ENCODE measurements around the gene RNU6-7. TPM values are rescaled to one million over a fixed set of nuclear protein-coding genes. Genes with fewer than 3 reads are reported as not detected.

RNU6-7 gene
- total RNA-seq, 1 experiment from 2014 or later: not detected

- Histone ChIP-seq H3K9me3 (no peaks in the 10 kb centered on the region), H3K4me3 (peak overlapping the region; percentile 44), H3K27me3 (no peaks in the 10 kb centered on the region), H3K36me3 (no peaks in the 10 kb centered on the region)
- peak; percentile 46 for DNase-seq
Measured at GRCh38 chr14:32201193-32201815, 541 bp upstream of the RNU6-7 start.

DNA sequence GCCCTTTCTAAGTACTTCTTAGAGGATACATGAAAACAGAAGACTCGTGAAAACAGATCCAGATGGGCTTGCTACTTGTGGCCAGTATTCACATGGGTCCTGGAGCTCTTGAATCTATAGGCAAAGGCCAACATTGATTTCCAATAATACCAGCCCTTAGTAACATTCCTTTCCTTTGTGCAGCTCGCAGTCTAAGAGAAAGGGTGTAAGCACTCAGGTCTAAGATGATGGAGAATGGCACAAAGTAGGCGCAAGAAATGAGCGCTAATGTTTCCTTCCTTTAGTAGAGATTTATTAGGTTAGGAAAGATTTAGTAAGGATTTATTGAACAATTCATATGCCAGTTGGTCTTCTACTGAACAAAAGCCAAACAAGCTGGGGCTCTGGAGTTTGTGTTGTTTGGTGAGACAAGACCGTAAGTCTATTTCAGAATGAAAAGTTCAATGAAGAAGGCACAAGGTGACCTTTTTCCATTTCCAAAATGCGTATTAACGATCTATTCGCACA lies 699 bp downstream of the RNU6-7 start:
- no peaks in the 10 kb centered on the region for H3K27me3 ChIP-seq
- H3K9me3 ChIP-seq: no peaks in the 10 kb centered on the region
- no peak for DNase-seq
- H3K36me3 ChIP-seq: no peaks in the 10 kb centered on the region
- H3K4me3 ChIP-seq: no peak overlapping the region

GRCh38 chr14:32202998-32203882 lies 1.4 kb downstream of the RNU6-7 start, which contains the start of gene RNU6-8:
Gene RNU6-8 (minus strand): TSS chr14:32203269.
- DNase-seq: no peak
- Histone ChIP-seq H3K9me3 (no peaks in the 10 kb centered on the region), H3K4me3 (no peak within 1 kb of the TSS), H3K36me3 (no peaks in the 10 kb centered on the region), H3K27me3 (no peaks in the 10 kb centered on the region)

- Histone ChIP-seq H3K4me3 (no peak overlapping the region), H3K36me3 (no peaks in the 10 kb centered on the region), H3K9me3 (no peaks in the 10 kb centered on the region), H3K27me3 (no peaks in the 10 kb centered on the region)
- DNase-seq: no peak
Measured at GRCh38 chr14:32203928-32204357, 2.1 kb downstream of the RNU6-7 start.

DNA sequence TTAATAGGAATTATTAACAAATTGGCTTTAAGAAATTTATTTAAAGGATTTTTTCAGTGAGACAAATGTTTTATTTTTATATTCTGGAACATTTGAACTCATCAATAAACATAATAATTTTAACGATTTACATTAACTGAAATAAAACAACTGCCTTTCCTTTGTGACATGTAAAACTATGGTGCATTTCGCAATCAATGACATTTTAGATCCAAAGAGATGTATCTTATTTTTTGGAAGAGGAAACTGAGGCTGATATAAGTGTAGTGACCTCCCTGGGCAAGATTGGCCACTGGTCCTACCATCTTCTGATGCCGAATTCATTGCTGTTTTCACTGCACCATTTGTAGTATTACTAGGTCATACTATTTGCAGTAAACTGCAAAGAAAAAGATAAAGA lies 3.7 kb downstream of the RNU6-7 start:
- Histone ChIP-seq H3K27me3 (no peaks in the 10 kb centered on the region), H3K36me3 (no peaks in the 10 kb centered on the region), H3K4me3 (no peak overlapping the region), H3K9me3 (no peaks in the 10 kb centered on the region)
- DNase-seq: no peak

DNA sequence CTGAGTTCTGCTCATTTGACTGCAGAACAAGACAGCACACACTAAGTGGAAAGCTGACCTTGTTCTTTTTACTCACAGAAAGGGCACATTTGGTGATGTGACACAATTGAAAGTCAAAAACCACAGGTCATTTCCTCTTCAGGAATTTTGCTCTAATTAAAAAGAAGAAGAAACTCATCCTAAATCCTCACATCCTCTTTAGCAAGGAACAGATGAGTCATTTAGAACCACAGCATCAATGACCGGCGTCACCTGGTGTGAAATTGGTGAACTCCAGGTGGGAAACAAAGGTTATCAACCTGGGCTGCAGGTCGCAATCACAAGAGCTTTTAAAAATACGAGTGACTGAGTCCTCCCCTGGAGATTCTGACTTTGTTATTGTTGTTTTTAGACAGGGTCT lies 4.1 kb downstream of the RNU6-7 start:
- DNase-seq: no peak
- Histone ChIP-seq H3K9me3 (no peaks in the 10 kb centered on the region), H3K27me3 (no peaks in the 10 kb centered on the region), H3K36me3 (no peaks in the 10 kb centered on the region), H3K4me3 (no peak overlapping the region)

- H3K36me3 ChIP-seq: no peaks in the 10 kb centered on the region
- no peaks in the 10 kb centered on the region for H3K9me3 ChIP-seq
Measured at GRCh38 chr14:32206552-32206951, 4.7 kb downstream of the RNU6-7 start.

DNA sequence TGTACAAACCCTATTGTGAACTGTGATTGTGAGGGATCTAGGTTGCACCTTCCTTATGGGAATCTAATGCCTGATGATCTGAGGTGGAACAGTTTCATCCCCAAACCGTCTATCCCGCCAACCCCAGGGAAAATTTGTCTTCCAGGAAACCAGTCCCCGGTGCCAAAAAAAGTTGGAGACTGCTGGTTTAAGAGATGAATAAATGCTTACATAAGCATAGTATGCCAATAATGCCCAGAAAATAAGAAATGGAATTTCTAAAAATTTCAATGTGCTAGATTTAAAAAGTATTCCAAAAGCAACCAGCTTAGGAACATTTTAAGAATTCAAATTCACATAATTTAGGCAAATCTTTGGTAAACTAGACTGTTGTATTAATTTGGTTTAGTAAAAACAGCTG lies 6.6 kb downstream of the RNU6-7 start:
- H3K36me3 ChIP-seq: no peaks in the 10 kb centered on the region
- no peak for DNase-seq
- no peaks in the 10 kb centered on the region for H3K27me3 ChIP-seq
- no peak overlapping the region for H3K4me3 ChIP-seq
- no peaks in the 10 kb centered on the region for H3K9me3 ChIP-seq

More at GRCh38 chr14:32206552-32206951, 4.7 kb downstream of the RNU6-7 start:
- H3K27me3 ChIP-seq: no peaks in the 10 kb centered on the region
- H3K4me3 ChIP-seq: no peak overlapping the region
- DNase-seq: no peak

GRCh38 chr14:32209471-32209870 lies 7.6 kb downstream of the RNU6-7 start:
- Histone ChIP-seq H3K4me3 (no peak overlapping the region), H3K27me3 (no peaks in the 10 kb centered on the region), H3K36me3 (no peaks in the 10 kb centered on the region), H3K9me3 (no peaks in the 10 kb centered on the region)
- DNase-seq: no peak

- no peaks in the 10 kb centered on the region for H3K27me3 ChIP-seq
- DNase-seq: no peak
- H3K4me3 ChIP-seq: no peak overlapping the region
- no peaks in the 10 kb centered on the region for H3K36me3 ChIP-seq
- no peaks in the 10 kb centered on the region for H3K9me3 ChIP-seq
Measured at GRCh38 chr14:32211068-32211404, 9.2 kb downstream of the RNU6-7 start.

DNA sequence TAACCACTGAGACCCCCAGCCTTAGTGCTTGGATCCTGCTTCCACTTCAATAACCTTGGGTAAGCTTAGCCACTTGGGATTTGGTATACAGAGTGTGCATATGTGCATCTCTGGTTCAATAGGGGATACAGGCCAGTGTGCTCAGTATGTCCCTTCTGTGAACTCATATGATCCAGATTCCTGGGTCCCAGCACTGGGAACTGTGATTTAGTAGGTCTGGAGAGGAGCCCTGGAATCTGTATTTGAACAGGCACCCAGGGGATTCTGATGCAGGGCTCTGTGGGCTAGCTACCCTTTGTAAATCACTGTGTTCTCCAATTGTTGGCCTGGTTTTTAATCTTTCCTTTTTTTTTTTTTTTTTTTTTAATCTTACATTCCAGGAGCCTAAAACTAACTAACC lies 11.0 kb downstream of the RNU6-7 start:
- no peak overlapping the region for H3K4me3 ChIP-seq
- DNase-seq: no peak
- H3K27me3 ChIP-seq: no peaks in the 10 kb centered on the region
- no peaks in the 10 kb centered on the region for H3K36me3 ChIP-seq
- H3K9me3 ChIP-seq: no peaks in the 10 kb centered on the region

DNA sequence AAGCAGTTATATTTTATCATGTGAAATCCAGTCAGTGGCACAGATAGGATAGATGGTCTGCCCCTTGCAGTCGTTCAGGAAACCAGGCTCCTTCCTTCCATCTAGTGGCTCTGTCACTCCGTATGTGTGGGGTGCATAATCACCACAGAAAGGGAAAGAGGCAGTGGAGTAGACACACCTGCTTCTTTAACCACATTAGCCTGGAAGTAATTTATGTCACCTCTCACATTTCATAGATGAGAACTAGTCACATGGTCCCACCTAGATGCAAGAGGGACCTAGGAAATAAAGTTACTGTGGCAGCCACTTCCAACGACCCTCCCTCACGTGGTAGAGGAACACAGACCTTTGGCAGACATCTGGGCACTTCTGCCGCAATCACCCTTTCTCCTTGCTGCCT lies 15.5 kb downstream of the RNU6-7 start:
- Histone ChIP-seq H3K9me3 (no peaks in the 10 kb centered on the region), H3K27me3 (no peaks in the 10 kb centered on the region), H3K36me3 (no peaks in the 10 kb centered on the region), H3K4me3 (no peak overlapping the region)
- no peak for DNase-seq

- no peaks in the 10 kb centered on the region for H3K9me3 ChIP-seq
Measured at GRCh38 chr14:32224737-32225377, 23.0 kb downstream of the RNU6-7 start.

DNA sequence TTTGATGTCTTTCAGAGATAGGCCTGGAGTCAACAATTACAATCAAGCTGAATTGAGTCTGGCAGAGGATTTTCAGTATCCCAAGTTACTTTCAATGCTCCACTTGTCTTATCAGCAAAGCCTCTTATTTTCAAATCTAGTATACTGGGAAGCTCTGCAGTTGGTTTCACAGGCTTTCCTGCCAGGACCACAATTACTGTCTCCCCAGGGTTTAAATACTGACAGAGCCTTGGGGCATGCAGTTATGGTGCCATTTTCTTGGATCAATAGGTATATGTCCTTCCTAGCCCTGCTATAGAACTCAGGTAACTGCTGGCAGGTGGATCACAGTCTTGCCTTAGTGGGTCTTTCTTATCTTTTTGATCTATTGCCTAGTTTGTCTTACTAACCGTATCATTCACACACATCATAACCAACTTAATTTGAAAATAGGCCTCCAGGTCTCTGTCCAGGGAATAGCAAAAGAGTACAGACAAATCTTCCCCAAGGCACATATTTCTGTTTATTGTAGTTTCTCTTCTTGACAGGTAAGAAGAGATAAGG lies 23.6 kb downstream of the RNU6-7 start:
- DNase-seq: no peak
- H3K36me3 ChIP-seq: no peaks in the 10 kb centered on the region

More at GRCh38 chr14:32224737-32225377, 23.0 kb downstream of the RNU6-7 start:
- no peaks in the 10 kb centered on the region for H3K27me3 ChIP-seq
- peak; percentile 17 for DNase-seq
- no peaks in the 10 kb centered on the region for H3K36me3 ChIP-seq
- no peak overlapping the region for H3K4me3 ChIP-seq

GRCh38 chr14:32226056-32226455 lies 24.2 kb downstream of the RNU6-7 start:
- no peak overlapping the region for H3K4me3 ChIP-seq
- no peaks in the 10 kb centered on the region for H3K27me3 ChIP-seq
- H3K36me3 ChIP-seq: no peaks in the 10 kb centered on the region
- DNase-seq: no peak
- H3K9me3 ChIP-seq: no peaks in the 10 kb centered on the region

More for the DNA sequence above, 23.6 kb downstream of the RNU6-7 start:
- H3K4me3 ChIP-seq: no peak overlapping the region
- no peaks in the 10 kb centered on the region for H3K27me3 ChIP-seq
- H3K9me3 ChIP-seq: no peaks in the 10 kb centered on the region

DNA sequence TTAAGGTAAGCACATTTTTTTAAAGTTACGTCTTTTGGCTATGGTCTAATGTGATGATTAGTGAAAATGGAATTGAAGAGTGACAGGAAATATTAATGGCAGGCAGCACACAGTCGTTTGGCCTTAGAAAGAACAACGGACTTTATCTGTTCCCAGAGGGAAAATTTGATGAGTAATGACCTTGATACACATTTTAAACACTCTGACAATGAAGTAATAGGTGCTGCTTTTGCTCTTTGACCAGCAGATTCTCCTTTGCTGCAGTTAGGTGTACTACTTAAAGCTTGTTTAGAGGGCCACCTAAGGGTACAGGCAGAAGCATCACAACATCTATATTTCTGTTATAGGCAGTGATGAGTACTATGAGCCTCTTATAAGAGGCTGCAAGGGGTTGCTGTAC lies 28.3 kb downstream of the RNU6-7 start:
- Histone ChIP-seq H3K4me3 (no peak overlapping the region), H3K36me3 (no peaks in the 10 kb centered on the region), H3K27me3 (no peaks in the 10 kb centered on the region), H3K9me3 (no peaks in the 10 kb centered on the region)
- no peak for DNase-seq

DNA sequence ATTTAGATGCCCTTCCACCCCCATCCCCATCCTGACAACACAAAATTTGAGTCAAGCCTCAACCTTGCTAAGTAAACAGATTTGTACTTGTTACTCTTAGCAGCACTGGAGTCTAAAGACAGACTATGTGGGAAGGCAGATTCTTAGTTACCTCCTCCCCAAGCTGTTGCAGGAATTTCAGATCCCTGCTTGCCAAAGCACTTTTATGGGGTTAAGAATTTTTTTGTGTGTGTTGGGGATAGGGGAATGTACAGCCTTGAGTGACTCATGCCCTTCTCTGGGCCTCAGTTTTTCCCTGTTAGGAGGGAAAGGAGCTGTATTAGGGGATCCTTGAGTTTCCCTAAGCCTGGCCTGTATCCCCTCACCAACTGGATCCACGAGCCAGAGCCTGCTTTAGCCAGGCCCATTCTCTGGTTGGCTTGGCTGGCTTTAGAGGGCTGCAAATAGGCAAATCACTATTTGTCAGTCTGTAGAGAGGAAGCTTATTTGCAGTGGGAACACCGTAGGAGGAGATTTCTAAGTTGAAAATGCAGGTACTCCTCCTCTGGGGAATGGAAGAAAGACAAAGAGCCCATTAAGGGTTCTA lies 28.9 kb downstream of the RNU6-7 start:
- H3K9me3 ChIP-seq: no peaks in the 10 kb centered on the region
- peak; percentile 6 for DNase-seq
- no peaks in the 10 kb centered on the region for H3K36me3 ChIP-seq
- H3K27me3 ChIP-seq: no peaks in the 10 kb centered on the region
- no peak overlapping the region for H3K4me3 ChIP-seq
